A673 (cell line): Measurements from ENCODE around the gene ARHGEF19. TPM values are rescaled to one million over a fixed set of nuclear protein-coding genes. Genes with fewer than 3 reads are reported as not detected.

Experiments used
- BruUV-seq: library from RNA; stranded (reverse); fragments of 400-500 nt; replicated peaks from 2 replicates; lab custom pipeline; 2021; lab: Mats Ljungman, UMichigan
- CTCF ChIA-PET: fragments of 300-600 bp; sonication (Branson Sonifier 250); formaldehyde crosslinking; loops from one replicate; lab custom pipeline; 2022; ENCODE audit warnings: antibody characterized with exemption; lab: Charles Lee
- POLR2A ChIA-PET: fragments of 300-600 bp; sonication (Branson Sonifier 250); formaldehyde crosslinking; loops from one replicate; lab custom pipeline; 2022; ENCODE audit warnings: antibody characterized with exemption; ENCODE audit not compliant: low non-redundant PET; lab: Charles Lee
- DNase-seq: peaks from one replicate; pipeline ENCODE4 v3.0.0-alpha.2; 2015; ENCODE audit warnings: low spot score
- H3K27ac ChIP-seq: fragments of 200-600 bp; sonication (generic); 2 replicates; pipeline ENCODE4 v1.5.1; 2016; ENCODE audit warnings: mixed run types, low read depth, mild to moderate bottlenecking, mixed read lengths, antibody characterized with exemption, low read length; ENCODE audit not compliant: poor library complexity, severe bottlenecking
- H3K27me3 ChIP-seq: fragments of 200-600 bp; sonication (generic); replicated peaks from 2 replicates; pipeline ENCODE4 v1.6.1; 2017; ENCODE audit warnings: mixed run types, low read depth, mild to moderate bottlenecking, mixed read lengths, antibody characterized with exemption, low read length; ENCODE audit not compliant: insufficient read depth, poor library complexity
- H3K36me3 ChIP-seq: fragments of 200-600 bp; sonication (generic); 2 replicates; pipeline ENCODE4 v1.6.1; 2016; ENCODE audit warnings: mixed run types, mild to moderate bottlenecking, mixed read lengths, antibody characterized with exemption, low read length; ENCODE audit not compliant: insufficient read depth, poor library complexity, severe bottlenecking
- H3K4me1 ChIP-seq: fragments of 200-600 bp; sonication (generic); 2 replicates; pipeline ENCODE4 v1.6.1; 2017; ENCODE audit warnings: mixed run types, mild to moderate bottlenecking, mixed read lengths, antibody characterized with exemption, low read length; ENCODE audit not compliant: insufficient read depth, poor library complexity, severe bottlenecking
- H3K4me3 ChIP-seq: fragments of 200-600 bp; sonication (generic); 2 replicates; pipeline ENCODE4 v1.5.1; 2016; ENCODE audit warnings: low read depth, mixed run types, mild to moderate bottlenecking, mixed read lengths, low read length; ENCODE audit not compliant: poor library complexity, severe bottlenecking
- H3K9me3 ChIP-seq: fragments of 200-600 bp; sonication (generic); 2 replicates; pipeline ENCODE4 v1.6.1; 2016; ENCODE audit warnings: mixed run types, low read depth, mild to moderate bottlenecking, mixed read lengths, antibody characterized with exemption, low read length; ENCODE audit not compliant: poor library complexity, severe bottlenecking
- EZH2 ChIP-seq: fragments of 200-600 bp; sonication (generic); IDR thresholded peaks from 2 replicates; pipeline ENCODE4 v1.6.1; 2017; ENCODE audit warnings: borderline replicate concordance, low read depth, mild to moderate bottlenecking, mixed read lengths, antibody characterized with exemption, low read length; ENCODE audit not compliant: poor library complexity, severe bottlenecking
- intact Hi-C: fragments of 100-400 bp; cut with micrococcal nuclease; formaldehyde crosslinking; loops from one replicate; pipeline ENCODE4 v1.10.0; 2022; ENCODE audit not compliant: unreplicated experiment
- total RNA-seq: library from RNA; stranded (reverse); gene quantifications from 2 replicates; pipeline ENCODE4 v1.2.3, GENCODE V29; 2021
- TF ChIP-seq, protein P1 (sequence below): fragments of 300-800, 200-600 bp; sonication (generic); conservative IDR thresholded peaks from 2 replicates; pipeline ENCODE4 v1.5.1; 2017; ENCODE audit warnings: low read depth, mild to moderate bottlenecking, antibody characterized with exemption, low read length, moderate library complexity, mixed read lengths

ARHGEF19 gene
- total RNA-seq, 1 experiment from 2014 or later: 5.2 TPM

DNA sequence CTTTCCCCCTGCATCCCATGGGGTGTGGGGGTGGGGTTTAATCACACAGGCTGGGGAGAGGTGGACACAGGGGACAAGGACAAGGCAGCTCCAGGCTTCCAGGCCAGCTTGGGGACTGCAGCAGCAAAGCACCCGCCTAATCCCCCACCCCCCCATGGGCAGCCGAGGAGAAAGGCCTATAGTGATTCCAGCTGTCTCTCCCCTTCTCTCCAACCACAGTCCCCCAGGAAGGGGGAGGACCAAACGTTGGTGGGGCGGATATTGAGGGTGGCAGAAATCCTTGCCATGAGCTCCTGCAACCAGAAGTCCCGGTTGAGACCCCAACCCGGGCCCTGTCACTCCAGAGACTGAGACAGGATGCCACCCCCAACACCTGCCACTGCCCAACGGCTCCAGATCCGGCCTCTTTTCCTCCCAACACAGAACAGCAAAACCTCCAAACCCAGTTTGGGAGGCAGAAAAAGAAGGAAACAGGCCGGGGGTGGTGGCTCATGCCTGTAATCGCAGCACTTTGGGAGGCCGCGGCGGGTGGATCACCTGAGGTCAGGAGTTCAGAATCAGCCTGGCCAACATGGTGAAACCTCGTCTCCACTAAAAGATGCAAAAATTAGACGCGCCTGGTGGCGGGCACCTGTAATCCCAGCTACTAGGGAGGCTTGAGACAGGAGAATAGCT lies 58.3 kb downstream of the ARHGEF19 start:
- Histone ChIP-seq H3K36me3 (peaks cover 17% of the 10 kb centered on the region), H3K9me3 (no peaks in the 10 kb centered on the region), H3K4me1 (peaks cover 47% of the 10 kb centered on the region), H3K27ac (peak overlapping the region; percentile 95), H3K27me3 (no peaks in the 10 kb centered on the region), H3K4me3 (peak overlapping the region; percentile 93)
- intact Hi-C loops: loop anchor here (2.0 kb wide), 1 partner anchor 75 kb away; no protein-coding TSS in a partner anchor
- ChIA-PET POLR2A (no interaction called here), CTCF (interaction anchor here (0.7 to 1.6 kb wide), 3 partner anchors 19 to 72 kb away, joined by 5 to 10 read pairs (median 6); no protein-coding TSS in a partner anchor)
- peak; percentile 65 for DNase-seq
- no peak for TF ChIP-seq EZH2
- TF ChIP-seq, protein P1, sequence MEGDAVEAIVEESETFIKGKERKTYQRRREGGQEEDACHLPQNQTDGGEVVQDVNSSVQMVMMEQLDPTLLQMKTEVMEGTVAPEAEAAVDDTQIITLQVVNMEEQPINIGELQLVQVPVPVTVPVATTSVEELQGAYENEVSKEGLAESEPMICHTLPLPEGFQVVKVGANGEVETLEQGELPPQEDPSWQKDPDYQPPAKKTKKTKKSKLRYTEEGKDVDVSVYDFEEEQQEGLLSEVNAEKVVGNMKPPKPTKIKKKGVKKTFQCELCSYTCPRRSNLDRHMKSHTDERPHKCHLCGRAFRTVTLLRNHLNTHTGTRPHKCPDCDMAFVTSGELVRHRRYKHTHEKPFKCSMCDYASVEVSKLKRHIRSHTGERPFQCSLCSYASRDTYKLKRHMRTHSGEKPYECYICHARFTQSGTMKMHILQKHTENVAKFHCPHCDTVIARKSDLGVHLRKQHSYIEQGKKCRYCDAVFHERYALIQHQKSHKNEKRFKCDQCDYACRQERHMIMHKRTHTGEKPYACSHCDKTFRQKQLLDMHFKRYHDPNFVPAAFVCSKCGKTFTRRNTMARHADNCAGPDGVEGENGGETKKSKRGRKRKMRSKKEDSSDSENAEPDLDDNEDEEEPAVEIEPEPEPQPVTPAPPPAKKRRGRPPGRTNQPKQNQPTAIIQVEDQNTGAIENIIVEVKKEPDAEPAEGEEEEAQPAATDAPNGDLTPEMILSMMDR: no peak
- BruUV-seq: no TSS peak

DNA sequence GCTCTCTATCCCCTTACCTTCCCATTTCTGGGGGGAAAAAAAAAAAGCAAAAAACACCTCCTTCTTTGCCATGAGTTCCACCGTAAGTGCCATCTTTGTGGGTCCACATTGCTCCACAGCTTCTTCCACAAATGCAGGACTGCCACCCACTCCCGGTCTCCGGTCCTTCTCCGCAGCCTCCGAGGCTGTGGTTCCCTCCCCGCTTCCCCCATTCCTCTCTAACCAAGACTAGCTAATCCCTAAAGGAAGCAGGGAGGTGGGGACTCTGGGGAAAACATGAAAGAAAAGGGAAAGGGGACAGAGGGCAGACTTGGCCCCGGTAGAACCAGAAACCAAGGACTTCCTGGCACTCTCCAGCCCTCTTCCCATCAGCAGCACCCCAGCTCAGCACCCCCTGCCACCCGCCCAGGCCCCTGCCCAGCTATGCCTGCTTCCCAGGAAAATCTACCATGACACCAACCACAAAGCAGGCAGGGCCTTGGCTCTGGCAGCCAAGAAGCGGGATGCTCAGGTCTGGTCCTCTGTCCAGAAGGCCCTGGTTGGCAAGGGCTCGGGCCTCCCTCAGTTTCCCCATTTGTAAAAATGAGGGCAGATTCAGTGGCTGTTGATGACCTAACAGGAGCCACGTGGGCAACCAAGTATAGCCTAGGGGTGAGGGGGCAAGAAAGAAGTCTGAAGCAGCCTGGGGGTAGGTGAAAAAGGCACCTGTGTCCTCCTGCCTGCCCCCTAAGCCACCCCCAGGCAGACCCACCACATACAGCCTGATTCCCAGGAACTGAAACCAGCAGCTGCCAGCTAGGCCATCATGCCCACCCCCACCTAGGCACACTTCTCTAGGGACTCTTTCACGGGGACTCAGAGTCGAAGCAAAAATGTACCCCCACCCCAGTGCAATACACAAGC lies 59.1 kb downstream of the ARHGEF19 start:
- peak; percentile 46 for DNase-seq
- TF ChIP-seq EZH2: no peak
- TF ChIP-seq, protein P1: no peak
- no peaks in the 10 kb centered on the region for H3K27me3 ChIP-seq
- peaks cover 47% of the 10 kb centered on the region for H3K4me1 ChIP-seq
- H3K36me3 ChIP-seq: peaks cover 25% of the 10 kb centered on the region
- no TSS peak for BruUV-seq
- POLR2A ChIA-PET: no interaction called here
- H3K9me3 ChIP-seq: no peaks in the 10 kb centered on the region
- peak overlapping the region; percentile 93 for H3K4me3 ChIP-seq
- peak overlapping the region; percentile 95 for H3K27ac ChIP-seq
- CTCF ChIA-PET: interaction anchor here (1.6 kb wide), 1 partner anchor 71 kb away, joined by 6 read pairs; no protein-coding TSS in a partner anchor
- intact Hi-C loops: no loop called here

DNA sequence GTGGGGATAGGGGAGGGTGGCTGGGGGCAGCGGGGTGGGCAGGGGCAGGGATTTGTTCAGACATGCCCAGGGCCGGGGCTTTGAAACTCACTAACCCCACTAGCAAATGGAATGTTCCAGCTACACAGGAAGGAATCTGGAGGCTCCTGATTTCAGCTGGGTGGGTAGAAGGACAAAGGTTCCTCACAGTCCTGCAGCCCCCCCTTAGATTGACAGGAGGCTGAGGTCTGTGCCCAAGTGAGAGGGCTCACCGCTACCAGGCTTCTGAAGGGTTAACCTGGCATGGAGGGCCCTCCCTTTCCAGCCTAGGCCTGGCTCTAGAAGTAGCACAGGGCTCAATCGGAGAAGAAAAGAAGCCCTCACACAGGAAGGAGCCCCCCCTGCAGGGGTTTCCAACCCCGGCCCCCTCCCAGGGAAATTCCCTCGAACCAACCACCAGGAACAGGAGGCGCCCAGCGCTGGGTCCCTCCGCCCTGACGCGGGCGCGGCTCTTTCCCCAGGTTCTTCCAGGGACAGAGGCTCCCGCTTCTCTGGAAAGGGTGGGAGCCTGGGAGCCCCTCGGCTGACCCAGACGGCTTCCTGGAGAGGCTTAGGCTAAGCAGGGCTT lies 59.9 kb downstream of the ARHGEF19 start:
- POLR2A ChIA-PET: no interaction called here
- TF ChIP-seq EZH2: no peak
- TF ChIP-seq, protein P1: no peak
- intact Hi-C loops: no loop called here
- no TSS peak for BruUV-seq
- DNase-seq: no peak
- Histone ChIP-seq H3K27me3 (no peaks in the 10 kb centered on the region), H3K4me1 (peaks cover 48% of the 10 kb centered on the region), H3K36me3 (peaks cover 32% of the 10 kb centered on the region), H3K27ac (peak overlapping the region; percentile 95), H3K4me3 (peak overlapping the region; percentile 93), H3K9me3 (no peaks in the 10 kb centered on the region)
- CTCF ChIA-PET: no interaction called here
